Muscle of leg (tissue), 9 donors: ENCODE results near the gene PKP3. TPM values are rescaled to one million over a fixed set of nuclear protein-coding genes. Genes with fewer than 3 reads are reported as not detected.

ENCODE experiments used
- polyA plus RNA-seq, 8 donors: library from polyadenylated mRNA; unstranded; fragments of 120-200 nt; gene quantifications; one replicate each; pipeline versions ENCODE4 v1.2.1 to v1.2.3, GENCODE V29; 2013; ENCODE audit warnings: inconsistent platforms in 1 of 8, low replicate concordance in 1 of 8; ENCODE audit not compliant: insufficient read length in 8 of 8, insufficient read depth in 1 of 8
- total RNA-seq: library from RNA; stranded (reverse); fragments of 120-200 nt; gene quantifications from one replicate; pipeline ENCODE4 v1.2.4, GENCODE V29; 2013

PKP3 gene
- total and polyA plus RNA-seq, 9 donors = 0.13 to 10.5 (median 0.53) TPM

Other genes starting within 250 kb of the PKP3 start
- not detected for gene SCGB1C1, start 201.1 kb upstream of the PKP3 start, total RNA-seq
- under 1 TPM in 4 of 8 donors, not detected in 4; 0.26 to 0.43 (median 0.35) TPM for gene SCGB1C1, start 201.1 kb upstream of the PKP3 start, polyA plus RNA-seq
- 15.0 TPM for gene BET1L, start 186.8 kb upstream of the PKP3 start, total RNA-seq
- 10 to 100 TPM; 28.5 to 43.9 (median 35.8) TPM for gene BET1L, start 186.8 kb upstream of the PKP3 start, polyA plus RNA-seq
- 58.2 TPM for gene RIC8A, start 186.5 kb upstream of the PKP3 start, total RNA-seq
- gene RIC8A, start 186.5 kb upstream of the PKP3 start, polyA plus RNA-seq = 10 to 100 TPM; 59.5 to 85.4 (median 72.0) TPM
- gene SIRT3, start 157.9 kb upstream of the PKP3 start, total RNA-seq = 13.7 TPM
- gene SIRT3, start 157.9 kb upstream of the PKP3 start, polyA plus RNA-seq = 10 to 100 TPM; 17.4 to 27.1 (median 23.9) TPM
- gene PSMD13, start 157.2 kb upstream of the PKP3 start, total RNA-seq = 82.6 TPM
- gene PSMD13, start 157.2 kb upstream of the PKP3 start, polyA plus RNA-seq = 100 to 1,000 TPM in 5 of 8 donors, 10 to 100 TPM in 3; 91.7 to 115 (median 107) TPM
- 0.04 TPM for gene NLRP6, start 115.8 kb upstream of the PKP3 start, total RNA-seq
- 1 to 10 TPM in 1 of 8 donors, under 1 TPM in 3, not detected in 4; 0.04 to 1.1 (median 0.23) TPM for gene NLRP6, start 115.8 kb upstream of the PKP3 start, polyA plus RNA-seq
- gene PGGHG, start 105.1 kb upstream of the PKP3 start, total RNA-seq = 14.1 TPM
- gene PGGHG, start 105.1 kb upstream of the PKP3 start, polyA plus RNA-seq = 10 to 100 TPM in 3 of 8 donors, 1 to 10 TPM in 5; 9.2 to 13.9 (median 9.9) TPM
- gene IFITM5, start 94.7 kb upstream of the PKP3 start, total RNA-seq = not detected
- not detected for gene IFITM5, start 94.7 kb upstream of the PKP3 start, polyA plus RNA-seq
- gene IFITM2, start 86.4 kb upstream of the PKP3 start, total RNA-seq = 48.1 TPM
- gene IFITM2, start 86.4 kb upstream of the PKP3 start, polyA plus RNA-seq = 100 to 1,000 TPM in 2 of 8 donors, 10 to 100 TPM in 6; 60.8 to 130 (median 84.3) TPM
- 24.6 TPM for gene IFITM1, start 80.2 kb upstream of the PKP3 start, total RNA-seq
- gene IFITM1, start 80.2 kb upstream of the PKP3 start, polyA plus RNA-seq = 10 to 100 TPM; 19.8 to 33.3 (median 24.3) TPM
- gene IFITM3, start 73.3 kb upstream of the PKP3 start, total RNA-seq = 80.4 TPM
- gene IFITM3, start 73.3 kb upstream of the PKP3 start, polyA plus RNA-seq = 100 to 1,000 TPM; 220 to 363 (median 280) TPM
- gene B4GALNT4, start 24.7 kb upstream of the PKP3 start, total RNA-seq = 14.4 TPM
- gene B4GALNT4, start 24.7 kb upstream of the PKP3 start, polyA plus RNA-seq = 10 to 100 TPM; 12.9 to 34.1 (median 21.7) TPM
- 16.5 TPM for gene SIGIRR, start 20.8 kb downstream of the PKP3 start, total RNA-seq
- gene SIGIRR, start 20.8 kb downstream of the PKP3 start, polyA plus RNA-seq = 10 to 100 TPM in 7 of 8 donors, 1 to 10 TPM in 1; 9.4 to 26.3 (median 15.5) TPM
- 0.09 TPM for gene ANO9, start 47.8 kb downstream of the PKP3 start, total RNA-seq
- gene ANO9, start 47.8 kb downstream of the PKP3 start, polyA plus RNA-seq = 1 to 10 TPM in 3 of 8 donors, under 1 TPM in 5; 0.23 to 5.6 (median 0.37) TPM
- gene PTDSS2, start 56.1 kb downstream of the PKP3 start, total RNA-seq = 19.4 TPM
- 10 to 100 TPM; 25.6 to 47.2 (median 30.4) TPM for gene PTDSS2, start 56.1 kb downstream of the PKP3 start, polyA plus RNA-seq
- 89.5 TPM for gene RNH1, start 113.0 kb downstream of the PKP3 start, total RNA-seq
- gene RNH1, start 113.0 kb downstream of the PKP3 start, polyA plus RNA-seq = 100 to 1,000 TPM in 4 of 8 donors, 10 to 100 TPM in 4; 89.6 to 107 (median 99.6) TPM
- 90.4 TPM for gene HRAS, start 141.4 kb downstream of the PKP3 start, total RNA-seq
- gene HRAS, start 141.4 kb downstream of the PKP3 start, polyA plus RNA-seq = 100 to 1,000 TPM in 5 of 8 donors, 10 to 100 TPM in 3; 78.8 to 143 (median 119) TPM
- gene LRRC56, start 143.3 kb downstream of the PKP3 start, total RNA-seq = 2.0 TPM
- 1 to 10 TPM; 1.7 to 8.4 (median 5.9) TPM for gene LRRC56, start 143.3 kb downstream of the PKP3 start, polyA plus RNA-seq
- gene LMNTD2, start 166.5 kb downstream of the PKP3 start, total RNA-seq = 0.22 TPM
- gene LMNTD2, start 166.5 kb downstream of the PKP3 start, polyA plus RNA-seq = 1 to 10 TPM in 2 of 8 donors, under 1 TPM in 6; 0.25 to 1.5 (median 0.62) TPM
- gene RASSF7, start 166.8 kb downstream of the PKP3 start, total RNA-seq = 2.3 TPM
- 1 to 10 TPM; 2.3 to 4.4 (median 2.6) TPM for gene RASSF7, start 166.8 kb downstream of the PKP3 start, polyA plus RNA-seq
- gene PHRF1, start 182.3 kb downstream of the PKP3 start, total RNA-seq = 13.1 TPM
- gene PHRF1, start 182.3 kb downstream of the PKP3 start, polyA plus RNA-seq = 10 to 100 TPM; 16.0 to 23.1 (median 20.2) TPM
- 11.3 TPM for gene IRF7, start 221.7 kb downstream of the PKP3 start, total RNA-seq
- gene IRF7, start 221.7 kb downstream of the PKP3 start, polyA plus RNA-seq = 10 to 100 TPM in 3 of 8 donors, 1 to 10 TPM in 5; 7.8 to 14.7 (median 9.6) TPM
- gene CDHR5, start 230.7 kb downstream of the PKP3 start, total RNA-seq = 0.75 TPM
- 10 to 100 TPM in 1 of 8 donors, 1 to 10 TPM in 6, under 1 TPM in 1; 0.65 to 33.7 (median 1.4) TPM for gene CDHR5, start 230.7 kb downstream of the PKP3 start, polyA plus RNA-seq
- 55.2 TPM for gene SCT, start 233.0 kb downstream of the PKP3 start, total RNA-seq
- gene SCT, start 233.0 kb downstream of the PKP3 start, polyA plus RNA-seq = 100 to 1,000 TPM in 2 of 8 donors, 10 to 100 TPM in 6; 37.0 to 126 (median 66.4) TPM
- 0.22 TPM for gene DRD4, start 243.1 kb downstream of the PKP3 start, total RNA-seq
- 1 to 10 TPM in 2 of 8 donors, under 1 TPM in 6; 0.18 to 2.0 (median 0.83) TPM for gene DRD4, start 243.1 kb downstream of the PKP3 start, polyA plus RNA-seq